ENCODE results near the gene NEDD4. TPM values are rescaled to one million over a fixed set of nuclear protein-coding genes. Genes with fewer than 3 reads are reported as not detected.
"Not testable (repeated sequence)": the region's sequence is repeated elsewhere in the genome, so short reads cannot be mapped to it uniquely, and the experiment has no call there.

NEDD4 gene
- total and polyA plus RNA-seq, 3 donors from 2014 or later: 3.7 to 8.3 (median 6.4) TPM

- H3K4me3 ChIP-seq: no peak overlapping the region
- 91 to 94% methylated on average over 6 of the region's 6 CpGs for WGBS, 2 donors
- no peak for TF ChIP-seq CTCF (IDR thresholded peaks at IDR 0.05)
- TF ChIP-seq POLR2A (IDR thresholded peaks at IDR 0.05): no peak
- H3K27ac ChIP-seq: no peak overlapping the region
- no peaks in the 10 kb centered on the region for H3K36me3 ChIP-seq (ENCODE audit: low read depth, missing control alignments)
- H3K9me3 ChIP-seq: no peaks in the 10 kb centered on the region
- DNase-seq: no peak
- H3K4me1 ChIP-seq: no peaks in the 10 kb centered on the region
- intact Hi-C loops (cut with DNase I; ENCODE audit: low total_unique reads): no loop called here
- no peaks in the 10 kb centered on the region for H3K27me3 ChIP-seq
These were observed 38.4 kb downstream of the NEDD4 start for GRCh38 chr15:55954862-55955605.

GRCh38 chr15:55952501-55953274 is 40.7 kb downstream of the NEDD4 start:
- H3K4me1 ChIP-seq; intact Hi-C loops (cut with DNase I; ENCODE audit: low total_unique reads): not testable (repeated sequence)

GRCh38 chr15:55944606-55945005 is 48.8 kb downstream of the NEDD4 start:
- H3K27me3 ChIP-seq; H3K27ac ChIP-seq; H3K9me3 ChIP-seq; intact Hi-C loops (cut with DNase I; ENCODE audit: low total_unique reads); H3K36me3 ChIP-seq (ENCODE audit: low read depth, missing control alignments); H3K4me1 ChIP-seq; DNase-seq; H3K4me3 ChIP-seq: not testable (repeated sequence)
- WGBS, 2 donors: 97% methylated on average over 2 of the region's 2 CpGs

More at GRCh38 chr15:55952501-55953274, 40.7 kb downstream of the NEDD4 start:
- H3K9me3 ChIP-seq; H3K36me3 ChIP-seq (ENCODE audit: low read depth, missing control alignments); DNase-seq; H3K27me3 ChIP-seq; H3K4me3 ChIP-seq; H3K27ac ChIP-seq: not testable (repeated sequence)
- WGBS, 2 donors: 94% methylated on average over 14 of the region's 14 CpGs

- Histone ChIP-seq H3K36me3 (ENCODE audit: low read depth, missing control alignments) (no peaks in the 10 kb centered on the region), H3K9me3 (no peaks in the 10 kb centered on the region), H3K4me1 (no peaks in the 10 kb centered on the region), H3K27me3 (no peaks in the 10 kb centered on the region), H3K27ac (no peak overlapping the region), H3K4me3 (no peak overlapping the region)
- no peak for DNase-seq
- intact Hi-C loops (cut with DNase I; ENCODE audit: low total_unique reads): no loop called here
- 84 to 87% methylated on average over 4 of the region's 4 CpGs for WGBS, 2 donors
- TF ChIP-seq CTCF (IDR thresholded peaks at IDR 0.05) (no peak), POLR2A (IDR thresholded peaks at IDR 0.05) (no peak)
These were observed 51.1 kb downstream of the NEDD4 start for GRCh38 chr15:55942332-55942731.

GRCh38 chr15:55937040-55937439 is 56.4 kb downstream of the NEDD4 start:
- DNase-seq: no peak

More at GRCh38 chr15:55937040-55937439, 56.4 kb downstream of the NEDD4 start:
- Histone ChIP-seq H3K36me3 (ENCODE audit: low read depth, missing control alignments) (no peaks in the 10 kb centered on the region), H3K27me3 (no peaks in the 10 kb centered on the region), H3K4me1 (no peaks in the 10 kb centered on the region), H3K4me3 (no peak overlapping the region), H3K9me3 (no peaks in the 10 kb centered on the region), H3K27ac (no peak overlapping the region)
- 58 to 67% methylated on average over 6 of the region's 6 CpGs for WGBS, 2 donors
- intact Hi-C loops (cut with DNase I; ENCODE audit: low total_unique reads): no loop called here
- no peak for TF ChIP-seq POLR2A (IDR thresholded peaks at IDR 0.05)
- TF ChIP-seq CTCF (IDR thresholded peaks at IDR 0.05): no peak

All from testis (tissue), 3 donors.